GM21717 (cell line): ENCODE measurements around the gene TEC.
"Not testable (repeated sequence)": the region's sequence is repeated elsewhere in the genome, so short reads cannot be mapped to it uniquely, and the experiment has no call there.

Experiments used
- ATAC-seq: cut with Tn5 transposase; IDR thresholded peaks from one replicate; pipeline ENCODE4 v1.9.1; 2021; ENCODE audit warnings: mild to moderate bottlenecking, moderate library complexity; ENCODE audit not compliant: unreplicated experiment

TEC gene

DNA sequence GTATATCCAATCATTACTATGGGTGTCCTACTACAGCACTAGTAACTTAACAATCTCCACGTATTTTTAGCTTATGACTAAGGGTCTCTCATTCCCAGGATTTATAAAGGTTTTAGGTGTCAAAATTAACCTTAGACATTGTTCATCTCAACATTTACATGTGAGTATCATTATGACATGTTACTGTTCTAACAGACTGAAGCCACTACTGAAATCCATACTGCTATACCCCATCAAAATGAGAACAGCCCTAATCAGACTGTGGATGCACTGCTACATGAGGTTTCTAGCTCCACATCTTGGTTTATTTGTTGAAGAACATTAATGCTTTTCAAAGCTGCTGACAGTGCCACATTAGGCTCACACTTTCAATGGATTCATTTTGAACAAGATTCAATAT, 100.0 kb downstream of the TEC start:
- ATAC-seq, result no peak

DNA sequence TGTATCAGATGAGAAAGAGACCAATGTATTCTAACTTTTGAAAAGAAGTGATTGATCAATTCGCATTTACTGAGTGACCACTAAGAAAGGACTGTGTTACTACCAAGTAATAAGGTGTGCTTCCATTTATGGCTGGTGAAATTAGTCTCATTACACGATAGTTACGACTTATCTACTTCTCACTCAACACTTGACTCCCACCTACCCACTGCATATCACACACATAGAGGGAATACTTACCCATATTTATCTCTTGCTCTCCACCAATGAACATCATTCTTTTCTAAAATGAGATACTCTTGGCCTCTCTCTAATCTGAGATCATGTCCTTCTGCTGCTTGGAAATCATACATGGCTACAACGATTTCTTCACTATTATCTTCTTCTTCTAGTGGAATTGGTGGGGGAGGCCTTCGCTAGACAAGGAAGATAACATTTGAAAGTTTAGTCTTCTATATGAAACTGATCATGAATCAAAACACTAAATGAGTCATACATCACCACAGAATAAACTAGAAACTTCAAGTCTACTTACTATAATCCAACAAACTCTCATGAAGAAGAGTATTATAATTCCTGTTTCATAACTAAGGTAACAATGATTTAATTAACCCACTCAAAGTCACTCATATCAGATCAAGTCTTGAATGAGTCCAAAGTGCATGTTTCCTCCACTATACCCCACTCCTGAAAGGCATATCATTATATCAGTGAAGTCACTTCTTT, 101.9 kb downstream of the TEC start:
- ATAC-seq, result no peak

GRCh38 chr4:48164561-48164960, 105.1 kb downstream of the TEC start:
- ATAC-seq, result not testable (repeated sequence)

GRCh38 chr4:48163746-48164145, 105.9 kb downstream of the TEC start:
- ATAC-seq, result no peak

DNA sequence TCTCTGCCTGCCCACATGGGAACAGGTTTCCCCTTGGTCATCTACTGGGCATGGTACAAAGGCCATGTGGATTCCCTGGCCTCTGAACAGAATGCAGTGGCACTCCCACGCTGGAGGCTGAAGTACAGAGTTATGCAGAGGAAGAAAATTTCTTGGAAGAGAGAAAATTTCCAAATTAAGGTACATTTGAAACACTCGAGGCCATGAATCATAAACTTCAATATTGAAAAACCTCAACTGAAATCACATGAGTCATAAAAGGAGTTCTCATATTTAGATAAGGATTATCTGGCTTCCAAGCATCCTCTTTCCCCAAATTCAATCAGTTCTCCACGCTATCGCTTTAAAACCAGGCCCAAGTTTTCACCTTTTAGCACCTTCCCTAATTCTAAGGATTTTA, 107.5 kb downstream of the TEC start:
- ATAC-seq, result no peak

DNA sequence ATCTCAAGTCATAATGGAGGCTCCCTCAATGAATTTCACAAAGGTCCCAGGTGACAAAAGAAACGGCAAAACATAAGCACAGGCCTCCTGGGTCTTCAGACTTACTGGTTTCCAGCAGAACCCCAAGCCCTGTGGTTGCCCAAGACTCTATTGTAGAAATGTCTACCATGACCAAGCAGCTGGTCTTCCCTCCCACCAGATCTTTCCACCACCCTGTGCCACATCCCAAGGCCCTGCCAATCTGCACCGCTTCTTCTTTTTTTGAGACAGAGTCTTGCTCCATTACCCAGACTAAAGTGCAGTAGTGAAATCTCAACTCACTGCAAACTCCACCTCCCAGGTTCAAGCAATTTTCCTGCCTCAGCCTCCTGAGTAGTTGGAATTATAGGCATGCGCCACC, 112.4 kb downstream of the TEC start:
- no peak for ATAC-seq

DNA sequence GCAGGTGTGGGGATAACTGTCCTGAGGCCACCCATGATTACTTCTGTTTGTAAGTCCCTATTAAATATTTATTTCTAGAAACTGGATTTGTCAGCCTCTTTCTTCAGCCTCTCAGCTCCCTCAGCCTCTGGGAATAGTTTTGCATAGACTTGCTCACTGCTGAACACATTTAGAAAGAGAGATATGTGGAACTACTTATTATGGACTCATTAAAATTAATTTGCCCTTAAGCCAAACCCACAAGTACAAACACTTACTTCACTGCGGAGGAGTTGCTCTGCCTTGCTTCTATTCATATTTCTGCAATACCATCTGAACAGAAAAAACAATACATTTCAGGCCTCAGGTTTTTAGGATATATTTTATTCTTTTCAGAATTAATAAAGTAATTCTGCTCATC, 113.2 kb downstream of the TEC start:
- no peak for ATAC-seq

- no peak for ATAC-seq
These were observed 115.7 kb downstream of the TEC start for GRCh38 chr4:48153791-48154550.

- ATAC-seq, result no peak
These were observed 117.4 kb downstream of the TEC start for GRCh38 chr4:48152259-48152658.

- no peak for ATAC-seq
These were observed 119.7 kb downstream of the TEC start for GRCh38 chr4:48149827-48150370.

DNA sequence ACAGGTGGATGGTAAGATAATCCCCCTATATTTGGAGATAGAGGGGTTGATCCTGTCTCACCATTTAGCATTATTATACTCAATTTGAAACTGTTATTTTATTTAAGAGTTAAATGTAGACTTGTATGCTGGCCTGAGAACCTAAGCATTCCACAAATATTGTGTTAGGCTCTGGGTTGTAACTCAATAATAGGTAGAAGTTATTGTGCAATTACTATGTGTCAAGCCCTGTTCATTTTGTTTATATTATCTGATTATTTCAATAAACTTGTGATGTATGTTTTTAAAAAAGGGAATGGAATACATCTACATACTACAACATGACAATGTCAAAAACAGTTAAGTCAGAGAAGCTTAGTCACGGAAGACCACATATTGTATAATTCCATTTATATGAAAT, 122.0 kb downstream of the TEC start:
- no peak for ATAC-seq

- no peak for ATAC-seq
These were observed 128.6 kb downstream of the TEC start for GRCh38 chr4:48141048-48141447.

DNA sequence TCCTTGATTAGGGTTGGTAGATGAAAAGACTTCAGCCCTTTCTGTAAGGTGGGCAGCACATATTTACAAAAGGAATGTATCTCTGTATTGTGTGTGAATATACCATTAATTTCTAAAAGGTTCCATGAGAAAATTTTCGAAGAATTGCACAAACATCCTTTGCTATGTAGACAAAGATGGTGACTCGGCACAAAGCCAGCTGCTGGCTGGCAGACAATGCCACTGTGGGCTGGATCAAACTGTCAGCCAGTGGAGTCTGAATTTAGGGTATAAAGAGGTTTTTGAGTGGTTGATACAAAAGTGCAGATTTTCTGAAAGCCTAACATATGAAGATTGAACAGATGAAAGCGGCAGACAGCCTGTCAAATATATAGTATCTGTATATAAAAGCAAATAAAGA, 129.9 kb downstream of the TEC start:
- ATAC-seq, result no peak

DNA sequence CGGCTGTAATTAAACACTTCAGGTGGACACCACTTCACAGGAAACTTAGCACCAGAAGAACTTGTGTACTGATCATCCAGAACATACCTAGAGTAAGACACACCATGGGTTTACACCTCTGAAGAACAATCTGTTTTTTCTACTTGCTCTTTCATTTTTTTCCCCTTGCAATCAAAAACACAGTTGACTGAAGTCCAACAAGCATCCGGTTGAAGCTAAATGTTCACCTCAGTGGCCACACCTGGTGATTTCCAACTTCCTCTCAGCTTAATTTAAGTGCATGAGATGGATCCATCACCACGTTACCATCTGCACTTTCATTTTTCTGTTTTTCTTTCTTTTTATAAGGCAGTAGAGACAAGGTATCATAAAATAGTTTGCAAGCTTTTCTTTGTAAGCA, 130.7 kb downstream of the TEC start:
- ATAC-seq, result peak; percentile 69

- no peak for ATAC-seq
These were observed 131.1 kb downstream of the TEC start for GRCh38 chr4:48138511-48138910.

GRCh38 chr4:48137846-48138245, 131.8 kb downstream of the TEC start:
- no peak for ATAC-seq

DNA sequence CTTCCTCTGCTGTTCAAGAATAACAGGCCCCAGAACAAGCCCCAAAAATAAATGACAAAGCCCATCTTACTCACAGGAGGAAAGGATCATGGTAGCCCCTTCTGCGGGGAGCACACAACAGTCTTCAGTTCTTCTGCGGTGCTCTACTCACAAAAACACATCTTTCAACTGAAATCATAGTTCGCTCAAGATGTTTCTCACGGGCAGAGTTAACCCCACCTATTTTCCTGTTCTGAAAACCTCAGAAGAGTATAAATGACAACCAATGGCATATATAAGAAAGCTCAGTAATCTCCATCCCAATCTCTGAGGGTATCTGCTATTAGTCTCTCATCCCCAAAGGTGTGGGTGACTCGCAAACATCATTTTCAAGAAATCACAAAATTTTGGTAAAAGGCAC, 135.6 kb downstream of the TEC start, which contains the start of gene TXK:
TXK (minus strand) TSS at position 170 of the 400 bp plus-strand sequence; CDS start at position 90, 80 bp downstream.
- no peak for ATAC-seq

- no peak for ATAC-seq
These were observed 136.0 kb downstream of the TEC start for GRCh38 chr4:48133669-48134068.

- ATAC-seq, result no peak
These were observed 137.9 kb downstream of the TEC start for GRCh38 chr4:48131736-48132135.

GRCh38 chr4:48130100-48130499, 139.5 kb downstream of the TEC start:
- ATAC-seq, result no peak

DNA sequence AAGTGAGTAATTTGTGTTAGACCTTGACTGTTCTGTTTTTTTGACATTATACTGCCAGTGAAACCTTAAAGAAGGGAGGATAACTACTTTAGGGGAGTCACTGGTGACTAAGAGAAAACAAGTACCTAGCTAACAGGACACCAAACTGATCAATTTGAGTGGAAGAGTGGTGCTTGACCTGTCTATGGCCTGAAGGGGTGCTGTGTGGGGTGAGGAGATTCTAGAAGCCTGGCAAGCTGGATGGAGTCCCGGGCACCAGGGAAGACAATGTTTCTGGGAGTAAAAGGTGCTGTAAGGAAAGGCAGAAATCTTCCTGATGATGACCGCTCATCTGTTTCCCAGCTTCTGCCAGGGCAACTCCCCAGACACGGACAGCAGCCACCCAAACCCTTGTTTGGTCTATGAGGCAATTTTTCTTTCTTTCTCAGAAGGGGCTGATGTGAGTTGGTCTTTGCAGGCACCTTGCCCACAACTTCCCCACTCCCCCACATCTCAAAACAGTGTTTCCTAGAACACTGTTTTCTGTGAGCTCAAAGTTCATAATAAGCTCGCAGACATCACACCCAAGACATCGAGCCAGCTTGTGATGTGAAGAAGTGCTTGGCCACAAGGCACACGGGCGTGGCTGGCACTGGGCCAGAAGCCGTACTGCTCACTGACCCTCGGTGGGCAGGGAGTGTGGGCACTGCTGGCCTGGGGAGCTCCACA, 140.2 kb downstream of the TEC start:
- ATAC-seq, result no peak
